GM10266 (cell line): Measurements from ENCODE around the gene OSR1.
"Not testable (repeated sequence)": the region's sequence is repeated elsewhere in the genome, so short reads cannot be mapped to it uniquely, and the experiment has no call there.

Experiments
- DNase-seq: peaks from one replicate; pipeline ENCODE4 v3.0.0; 2012; ENCODE audit errors: extremely low spot score
- TF ChIP-seq, protein P1 (sequence below): IDR thresholded peaks from 2 replicates; pipeline ENCODE4 v1.5.1; 2012; ENCODE audit warnings: mild to moderate bottlenecking, low read depth; ENCODE audit not compliant: control insufficient read depth, insufficient read depth; ENCODE audit errors: missing control alignments

The OSR1 gene

DNA sequence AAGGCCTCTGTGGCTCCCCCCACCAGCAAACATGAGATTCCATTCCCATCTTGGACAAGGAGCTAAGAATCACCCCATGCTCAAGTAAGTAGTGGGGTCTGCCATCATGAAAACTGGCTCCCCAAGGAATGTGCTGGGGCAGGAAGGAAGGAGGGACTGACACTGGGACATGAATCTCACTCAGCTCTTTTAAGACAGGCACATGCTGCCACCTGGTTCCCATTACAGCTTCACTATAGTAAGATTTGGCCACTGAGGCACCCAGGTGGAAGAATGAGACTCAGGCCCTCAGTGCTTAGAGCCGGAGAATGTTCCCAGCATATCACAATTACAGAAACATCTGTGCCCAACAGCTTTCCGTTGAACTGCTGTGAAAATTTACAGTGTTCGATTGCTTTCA lies 38.7 kb downstream of the OSR1 start:
- no peak for DNase-seq
- TF ChIP-seq, protein P1, sequence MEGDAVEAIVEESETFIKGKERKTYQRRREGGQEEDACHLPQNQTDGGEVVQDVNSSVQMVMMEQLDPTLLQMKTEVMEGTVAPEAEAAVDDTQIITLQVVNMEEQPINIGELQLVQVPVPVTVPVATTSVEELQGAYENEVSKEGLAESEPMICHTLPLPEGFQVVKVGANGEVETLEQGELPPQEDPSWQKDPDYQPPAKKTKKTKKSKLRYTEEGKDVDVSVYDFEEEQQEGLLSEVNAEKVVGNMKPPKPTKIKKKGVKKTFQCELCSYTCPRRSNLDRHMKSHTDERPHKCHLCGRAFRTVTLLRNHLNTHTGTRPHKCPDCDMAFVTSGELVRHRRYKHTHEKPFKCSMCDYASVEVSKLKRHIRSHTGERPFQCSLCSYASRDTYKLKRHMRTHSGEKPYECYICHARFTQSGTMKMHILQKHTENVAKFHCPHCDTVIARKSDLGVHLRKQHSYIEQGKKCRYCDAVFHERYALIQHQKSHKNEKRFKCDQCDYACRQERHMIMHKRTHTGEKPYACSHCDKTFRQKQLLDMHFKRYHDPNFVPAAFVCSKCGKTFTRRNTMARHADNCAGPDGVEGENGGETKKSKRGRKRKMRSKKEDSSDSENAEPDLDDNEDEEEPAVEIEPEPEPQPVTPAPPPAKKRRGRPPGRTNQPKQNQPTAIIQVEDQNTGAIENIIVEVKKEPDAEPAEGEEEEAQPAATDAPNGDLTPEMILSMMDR: no peak

DNA sequence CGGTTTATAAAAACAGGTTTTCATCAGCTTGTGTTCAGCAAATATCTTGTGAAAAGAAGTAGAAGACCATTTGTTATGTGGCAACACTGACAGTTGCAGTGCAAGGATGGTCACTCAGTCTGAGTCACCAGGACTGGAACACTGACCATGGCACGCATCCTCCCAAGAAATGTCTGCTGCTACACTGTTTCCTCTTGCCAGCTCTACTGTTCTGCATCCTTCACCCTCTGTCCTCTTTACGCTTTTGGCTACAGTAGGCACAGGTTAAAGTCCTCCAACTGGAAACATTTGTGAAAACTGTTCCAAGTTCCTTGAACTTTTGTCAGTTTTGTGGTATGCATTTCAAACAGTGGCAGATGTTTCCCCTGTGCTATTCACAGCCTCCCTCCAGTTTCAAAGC lies 39.4 kb downstream of the OSR1 start:
- DNase-seq: no peak
- TF ChIP-seq, protein P1: no peak

DNA sequence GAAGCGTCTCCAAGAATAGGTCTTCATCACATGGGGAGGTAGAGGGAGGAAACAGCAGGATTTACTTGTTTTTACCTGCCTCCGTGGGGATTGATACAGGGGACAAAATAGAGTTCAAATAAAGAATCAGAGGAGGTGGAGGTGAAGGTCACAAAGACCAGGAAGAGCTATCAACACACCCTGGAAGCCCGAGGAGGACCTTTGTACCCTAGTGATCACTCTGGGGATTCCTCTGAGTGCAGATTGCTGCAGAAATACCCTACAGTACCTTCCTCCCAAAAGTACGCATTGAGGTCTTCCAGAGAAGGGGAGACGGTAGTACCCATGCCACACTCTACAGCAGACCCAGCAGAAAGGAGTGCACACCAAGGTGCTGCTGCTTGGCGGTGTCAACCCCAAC lies 44.9 kb downstream of the OSR1 start:
- no peak for DNase-seq
- TF ChIP-seq, protein P1: no peak

DNA sequence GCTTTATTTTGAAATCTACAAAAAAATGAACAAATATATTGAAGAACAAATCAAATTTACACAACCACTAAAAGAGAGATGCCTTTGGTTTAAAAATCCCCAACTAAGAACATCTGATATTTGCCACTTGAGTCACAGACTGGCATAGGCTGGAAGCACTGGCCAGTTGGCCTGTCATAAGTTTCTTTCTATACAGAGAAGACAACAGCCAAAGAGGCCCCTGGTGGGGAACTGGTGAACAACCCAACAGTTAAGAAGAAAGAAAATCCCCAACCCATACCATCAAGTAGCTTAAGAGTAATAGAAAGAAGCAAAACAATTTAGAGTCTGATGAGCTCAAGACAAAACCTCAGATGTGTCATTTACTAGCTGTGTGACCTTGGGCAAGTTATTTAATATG lies 45.5 kb downstream of the OSR1 start:
- TF ChIP-seq, protein P1: no peak
- DNase-seq: no peak

DNA sequence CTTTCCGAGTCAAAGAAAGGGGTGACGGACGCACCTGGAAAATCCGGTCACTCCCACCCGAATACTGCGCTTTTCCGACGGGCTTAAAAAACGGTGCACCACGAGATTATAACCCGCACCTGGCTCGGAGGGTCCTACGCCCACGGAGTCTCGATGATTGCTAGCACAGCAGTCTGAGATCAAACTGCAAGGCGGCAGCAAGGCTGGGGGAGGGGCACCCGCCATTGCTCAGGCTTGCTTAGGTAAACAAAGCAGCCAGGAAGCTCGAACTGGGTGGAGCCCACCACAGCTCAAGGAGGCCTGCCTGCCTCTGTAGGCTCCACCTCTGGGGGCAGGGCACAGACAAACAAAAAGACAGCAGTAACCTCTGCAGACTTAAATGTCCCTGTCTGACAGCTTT lies 52.4 kb downstream of the OSR1 start:
- DNase-seq: not testable (repeated sequence)

DNA sequence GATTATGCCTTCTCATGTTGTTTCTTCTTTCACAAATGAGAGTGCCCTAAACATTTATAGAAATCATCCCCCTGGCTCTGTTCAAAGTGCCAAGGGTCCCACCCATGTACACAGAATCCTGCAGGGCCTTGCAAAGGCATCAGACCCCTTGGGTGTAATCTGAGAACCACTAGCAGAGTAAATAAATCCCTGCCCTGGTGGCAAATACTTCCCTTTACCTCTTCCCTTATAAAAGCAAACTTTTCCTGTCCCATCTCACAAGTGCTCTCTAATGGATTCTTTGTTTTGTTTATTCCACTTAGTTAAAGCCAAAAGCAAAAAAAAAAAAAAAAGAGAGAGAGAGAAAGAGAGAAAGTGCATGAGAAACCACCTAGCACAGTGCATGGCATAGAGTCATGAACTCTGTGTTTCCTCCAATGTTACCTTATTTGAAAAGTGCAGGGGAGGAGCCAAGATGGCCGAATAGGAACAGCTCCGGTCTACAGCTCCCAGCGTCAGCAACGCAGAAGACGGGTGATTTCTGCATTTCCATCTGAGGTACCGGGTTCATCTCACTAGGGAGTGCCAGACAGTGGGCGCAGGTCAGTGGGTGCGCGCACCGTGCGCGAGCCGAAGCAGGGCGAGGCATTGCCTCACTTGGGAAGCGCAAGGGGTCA lies 52.9 kb downstream of the OSR1 start:
- DNase-seq: not testable (repeated sequence)

DNA sequence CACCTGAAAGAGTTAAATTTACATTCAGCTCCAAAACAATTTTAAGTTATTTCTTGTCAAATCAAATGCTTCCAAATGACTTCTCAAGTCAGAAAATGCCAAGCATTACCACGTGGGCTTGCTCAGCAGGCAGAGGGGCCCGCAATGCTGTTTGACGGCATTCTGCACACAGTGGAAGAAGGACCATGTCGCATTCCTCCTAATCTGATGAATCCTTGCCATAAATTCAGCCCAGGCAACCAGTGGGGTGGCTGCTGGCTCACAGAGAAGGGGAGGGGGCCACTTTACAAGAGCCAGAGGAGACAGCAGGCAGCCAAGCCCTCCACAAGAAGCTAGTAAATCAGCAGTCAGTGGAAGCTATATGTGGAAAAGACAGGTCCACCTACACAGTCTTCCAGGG lies 56.7 kb downstream of the OSR1 start:
- TF ChIP-seq, protein P1: no peak
- DNase-seq: no peak
